Ovary (tissue), 3 donors: ENCODE data around the gene KIAA0930.

ENCODE experiments used
- POLR2A ChIP-seq: fragments of 450-650 bp; IDR thresholded peaks from one replicate; pipeline ENCODE4 v1.6.1; 2017; ENCODE audit warnings: antibody characterized with exemption, mild to moderate bottlenecking, moderate library complexity
- TF ChIP-seq, protein P1 (sequence below), 3 donors: fragments of 450-650 bp in 2 of 3; fragments of 200-600 bp in 1 of 3; IDR thresholded peaks; one replicate each; pipeline versions ENCODE4 v1.5.1 to v1.8.0; 2016 to 2022; ENCODE audit warnings: antibody characterized with exemption in 3 of 3, mild to moderate bottlenecking in 1 of 3
- donor health status: DM: no; HTN: no; CAD: no.

DNA sequence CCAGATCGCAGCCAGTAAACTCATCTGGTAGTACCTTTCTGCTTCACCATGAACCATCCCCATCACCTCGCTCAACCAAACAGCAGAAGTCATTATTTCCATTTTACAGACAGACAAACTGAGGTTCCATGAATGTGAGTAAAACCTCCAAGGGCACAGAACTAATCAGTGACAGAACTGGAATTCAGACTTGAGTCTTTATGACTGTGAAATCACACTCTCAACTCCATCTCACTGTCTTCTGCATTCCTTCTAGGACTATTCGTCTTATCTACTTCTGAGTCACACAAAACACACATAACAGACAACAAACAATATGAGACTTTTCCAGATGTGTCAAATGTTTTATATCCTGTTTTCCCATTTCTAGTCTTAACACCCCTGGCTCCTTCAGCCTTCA, 86.3 kb downstream of the KIAA0930 start:
- TF ChIP-seq, protein P1, sequence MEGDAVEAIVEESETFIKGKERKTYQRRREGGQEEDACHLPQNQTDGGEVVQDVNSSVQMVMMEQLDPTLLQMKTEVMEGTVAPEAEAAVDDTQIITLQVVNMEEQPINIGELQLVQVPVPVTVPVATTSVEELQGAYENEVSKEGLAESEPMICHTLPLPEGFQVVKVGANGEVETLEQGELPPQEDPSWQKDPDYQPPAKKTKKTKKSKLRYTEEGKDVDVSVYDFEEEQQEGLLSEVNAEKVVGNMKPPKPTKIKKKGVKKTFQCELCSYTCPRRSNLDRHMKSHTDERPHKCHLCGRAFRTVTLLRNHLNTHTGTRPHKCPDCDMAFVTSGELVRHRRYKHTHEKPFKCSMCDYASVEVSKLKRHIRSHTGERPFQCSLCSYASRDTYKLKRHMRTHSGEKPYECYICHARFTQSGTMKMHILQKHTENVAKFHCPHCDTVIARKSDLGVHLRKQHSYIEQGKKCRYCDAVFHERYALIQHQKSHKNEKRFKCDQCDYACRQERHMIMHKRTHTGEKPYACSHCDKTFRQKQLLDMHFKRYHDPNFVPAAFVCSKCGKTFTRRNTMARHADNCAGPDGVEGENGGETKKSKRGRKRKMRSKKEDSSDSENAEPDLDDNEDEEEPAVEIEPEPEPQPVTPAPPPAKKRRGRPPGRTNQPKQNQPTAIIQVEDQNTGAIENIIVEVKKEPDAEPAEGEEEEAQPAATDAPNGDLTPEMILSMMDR (IDR thresholded peaks at IDR 0.05), result no peak
- TF ChIP-seq POLR2A, result no peak
